Stimulated activated CD8-positive, alpha-beta memory T cell treated with anti-CD3 and anti-CD28 coated beads, Interleukin-15, amount 100 ng/mL, for 48 hours (primary cell): ENCODE data around the gene DCLRE1A.
A peak's percentile ranks its signal among the peaks of the same experiment; 100 is the strongest.
"Not testable (repeated sequence)": the region's sequence is repeated elsewhere in the genome, so short reads cannot be mapped to it uniquely, and the experiment has no call there.

Source experiments
- DNase-seq, 2 donors: peaks; one replicate each; pipeline ENCODE4 v3.0.0-alpha.2; 2020; ENCODE audit warnings: low read depth in 2 of 2

Gene DCLRE1A

DNA sequence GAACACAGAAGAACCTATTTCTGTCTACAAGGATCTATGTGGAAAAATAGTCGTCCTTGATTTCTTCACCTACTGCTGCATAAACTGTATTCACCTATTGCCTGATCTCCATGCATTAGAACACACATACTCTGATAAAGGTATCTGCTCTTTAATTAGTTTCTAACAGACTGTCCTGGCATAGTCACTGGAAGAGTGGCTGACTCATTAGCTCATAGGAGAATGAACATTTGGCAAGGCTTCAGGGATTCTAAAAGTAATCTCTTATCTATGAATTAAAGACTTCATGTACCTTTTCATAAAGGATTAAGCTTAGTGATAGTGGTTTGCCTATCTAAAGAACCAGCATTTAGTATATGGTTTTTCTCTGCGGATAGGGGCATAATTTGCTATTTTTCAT is 4.7 kb upstream of the DCLRE1A start:
- DNase-seq: no peak

DNA sequence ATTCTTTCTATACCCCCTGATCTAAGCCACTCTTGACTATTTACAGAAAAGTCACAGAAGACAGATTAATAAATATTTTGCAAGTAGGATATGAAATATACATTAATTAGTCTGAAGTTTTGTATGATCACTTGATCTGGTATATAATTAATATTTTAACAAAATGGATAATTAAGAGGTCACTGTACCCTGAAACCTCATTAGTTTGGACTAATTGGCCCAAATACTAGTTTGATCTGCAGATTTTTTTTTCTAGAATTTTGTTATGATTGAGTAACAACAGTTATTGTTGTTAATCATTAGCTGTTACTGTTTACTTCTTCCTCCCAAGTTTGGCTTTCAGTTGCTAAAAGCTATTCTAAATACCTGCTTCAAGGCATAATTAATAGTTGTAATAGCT is 3.3 kb upstream of the DCLRE1A start:
- no peak for DNase-seq

DNA sequence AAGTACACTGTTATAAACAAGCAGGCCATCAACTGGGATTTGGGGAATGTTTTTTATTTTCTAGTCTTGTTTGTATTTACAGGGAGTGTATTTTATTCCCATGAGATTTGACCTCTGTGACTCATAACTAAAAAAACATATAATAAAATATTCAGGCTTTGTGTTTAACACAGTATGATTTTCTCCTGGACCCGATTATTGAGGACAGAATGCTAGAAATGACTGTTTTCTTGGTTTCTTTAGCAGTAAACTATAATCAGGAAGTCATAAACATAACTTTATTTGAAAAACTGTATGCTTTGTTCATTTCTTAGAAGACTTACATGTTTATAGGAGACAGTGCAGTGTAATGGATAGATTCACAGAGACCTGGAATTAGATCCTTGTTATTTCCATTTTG is 2.7 kb upstream of the DCLRE1A start:
- no peak for DNase-seq

DNA sequence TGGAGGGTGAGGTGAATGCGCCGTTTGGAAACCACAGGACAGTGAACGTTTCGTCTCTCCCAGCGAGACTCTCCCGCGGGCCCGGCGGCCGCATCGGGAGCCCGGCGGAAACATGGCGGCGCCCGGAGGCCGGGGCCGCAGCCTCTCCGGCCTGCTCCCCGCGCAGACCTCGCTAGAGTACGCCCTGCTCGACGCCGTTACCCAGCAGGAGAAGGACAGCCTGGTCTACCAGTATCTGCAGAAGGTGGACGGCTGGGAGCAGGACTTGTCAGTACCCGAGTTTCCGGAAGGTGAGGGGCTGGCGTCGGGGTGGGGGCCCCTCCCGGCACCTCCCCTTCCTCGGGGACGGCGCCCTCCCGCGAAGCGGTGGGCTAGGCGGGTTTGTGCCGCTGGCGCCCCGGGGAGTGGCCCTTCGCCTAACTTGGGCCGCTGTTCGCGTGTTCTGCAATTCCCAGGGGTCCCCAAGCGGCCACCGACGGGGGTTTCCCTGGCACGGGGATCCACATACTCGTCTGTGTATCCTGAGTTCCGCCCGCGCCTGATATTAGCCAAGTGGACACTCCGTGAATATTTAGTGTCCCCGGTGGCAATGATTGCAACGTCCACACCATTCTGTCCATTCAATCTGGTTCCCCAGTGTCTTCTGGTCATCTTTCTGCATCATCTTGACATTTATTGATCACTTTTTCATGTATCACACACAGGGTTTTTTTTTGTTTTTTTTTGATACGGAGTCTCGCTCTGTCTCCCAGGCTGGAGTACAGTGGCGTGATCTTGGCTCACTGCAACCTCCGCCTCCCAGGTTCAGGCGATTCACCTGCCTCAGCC is 1.1 kb upstream of the DCLRE1A start:
- peak; percentile 18 to 24 for DNase-seq

DNA sequence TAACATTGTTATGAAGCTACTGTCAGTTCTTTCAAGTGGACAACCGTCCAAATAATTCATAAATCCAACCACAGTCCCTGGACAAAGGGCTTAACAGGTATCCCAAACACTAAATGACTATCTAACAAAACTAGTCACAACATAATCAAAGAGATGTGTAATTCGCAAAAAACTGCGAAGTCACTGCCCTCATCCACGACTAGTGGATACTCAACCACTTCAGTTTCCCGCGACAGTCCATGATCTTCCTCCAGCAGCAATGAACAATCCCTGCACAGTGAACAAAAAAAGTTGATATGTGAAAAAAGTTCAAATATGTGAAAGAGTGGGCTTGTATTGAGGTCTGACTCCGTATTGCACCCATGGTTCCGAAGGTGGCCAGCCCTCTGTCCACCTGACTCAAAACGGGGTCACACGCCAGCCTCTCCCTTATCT is 287 bp downstream of the DCLRE1A start:
- DNase-seq: no peak

DNA sequence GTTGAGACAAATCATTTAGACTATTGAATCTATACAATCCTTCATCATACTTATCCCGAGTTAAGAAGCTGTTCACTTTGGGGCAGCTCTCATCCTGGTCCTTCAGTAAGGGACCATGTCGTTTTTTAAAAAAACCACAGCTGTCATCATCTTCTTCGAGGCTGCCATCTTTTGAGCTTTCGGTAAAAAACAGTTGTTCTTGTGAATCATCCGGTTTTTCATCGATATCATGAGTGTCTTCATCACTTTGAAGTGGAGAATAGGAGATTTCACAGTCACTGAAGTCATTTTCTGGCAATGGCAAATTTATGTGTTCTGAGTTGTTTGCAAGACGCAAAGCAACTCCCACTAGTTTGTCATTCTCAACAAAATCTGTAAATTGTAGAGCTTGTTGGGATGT is 3.9 kb downstream of the DCLRE1A start:
- no peak for DNase-seq

DNA sequence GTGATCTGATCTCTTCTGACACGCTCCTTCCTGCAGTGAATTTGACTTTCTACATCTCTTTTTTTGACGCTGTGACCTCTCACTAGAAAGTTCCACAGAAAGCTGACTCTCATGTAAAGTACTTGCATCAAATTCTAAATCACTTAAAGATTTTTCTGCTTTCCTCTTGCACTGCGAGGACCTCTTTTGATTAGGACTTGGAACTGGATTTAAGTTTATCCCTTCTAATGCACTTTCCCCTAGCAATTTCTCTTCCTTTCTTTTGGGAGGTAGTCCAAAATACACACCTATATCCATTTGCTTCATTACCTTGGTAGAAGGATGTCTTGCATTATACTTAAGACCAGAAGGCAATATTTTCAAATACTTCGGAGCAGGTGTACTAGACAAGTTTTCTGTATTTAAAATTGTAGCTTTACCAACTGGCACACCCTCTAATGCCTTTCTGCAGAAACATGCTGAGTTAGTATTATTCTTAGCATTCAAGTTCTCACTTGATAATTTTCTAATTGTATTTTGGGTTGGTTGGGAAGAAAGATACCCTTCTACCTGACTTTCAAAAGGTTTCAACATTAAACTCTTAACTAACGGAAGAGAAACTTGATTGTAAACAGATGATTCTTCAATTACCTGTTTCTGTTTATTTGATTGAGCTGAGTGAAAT is 4.6 kb downstream of the DCLRE1A start:
- no peak for DNase-seq

DNA sequence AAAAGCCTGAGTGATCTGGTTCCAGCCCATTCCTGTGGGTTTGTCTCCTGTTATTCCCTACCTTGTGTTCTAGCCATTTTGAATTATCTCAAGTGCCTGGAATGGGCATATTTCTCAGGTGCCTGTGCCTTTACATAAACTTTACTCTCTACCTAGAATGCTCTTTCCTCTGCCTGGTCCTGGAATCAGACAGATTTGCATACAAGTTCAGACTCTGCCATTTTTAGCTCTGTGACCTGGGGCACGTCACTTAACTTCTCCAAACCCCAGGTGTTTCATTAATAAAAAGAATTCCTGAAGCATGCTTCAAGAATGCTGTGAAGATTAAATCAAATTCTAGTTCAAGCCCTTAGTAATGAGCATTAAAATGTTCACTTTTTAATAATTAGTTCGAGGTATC is 7.8 kb downstream of the DCLRE1A start:
- no peak for DNase-seq

DNA sequence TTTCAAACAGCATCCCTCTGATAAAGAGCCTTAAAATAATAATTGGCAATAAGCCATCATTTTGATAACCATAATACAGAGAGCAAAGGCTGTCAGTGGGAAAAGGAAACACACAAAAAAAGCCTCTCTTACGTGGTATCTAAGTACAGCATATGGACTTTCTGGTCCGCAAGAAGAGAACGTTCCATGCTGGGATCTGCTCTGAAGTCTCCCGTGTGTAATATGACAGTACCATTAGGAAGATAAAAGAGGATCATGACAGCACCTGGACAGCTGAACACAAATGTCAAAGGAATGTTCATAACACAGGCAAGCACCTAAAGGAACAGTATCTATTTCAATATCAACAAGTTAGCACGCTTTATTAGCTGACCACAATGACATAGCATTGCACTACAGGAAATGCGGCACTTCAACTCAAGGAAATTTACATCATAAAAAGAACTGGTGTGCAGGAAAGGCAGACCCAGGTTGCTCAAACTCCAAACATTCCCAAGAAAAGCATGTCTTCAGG is 9.9 kb downstream of the DCLRE1A start:
- DNase-seq: no peak

DNA sequence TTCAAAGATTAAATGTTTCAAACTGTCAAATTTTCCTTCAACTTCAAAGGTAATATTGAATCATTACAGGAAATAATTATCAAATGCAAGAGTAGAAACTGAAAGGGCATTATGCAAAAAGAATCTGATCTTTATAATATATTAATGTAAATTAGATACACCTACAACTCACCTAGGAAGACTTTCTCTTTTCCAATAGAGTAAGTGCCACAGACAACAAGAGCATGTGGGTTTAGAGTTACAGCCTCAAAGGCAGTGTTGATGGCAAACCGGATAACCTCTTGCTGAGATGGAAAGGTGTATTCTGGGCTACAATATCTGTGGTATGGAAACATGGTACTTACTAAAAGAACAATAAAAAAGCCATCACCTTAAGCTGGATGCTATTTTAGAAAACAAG is 11.7 kb downstream of the DCLRE1A start:
- DNase-seq: no peak

DNA sequence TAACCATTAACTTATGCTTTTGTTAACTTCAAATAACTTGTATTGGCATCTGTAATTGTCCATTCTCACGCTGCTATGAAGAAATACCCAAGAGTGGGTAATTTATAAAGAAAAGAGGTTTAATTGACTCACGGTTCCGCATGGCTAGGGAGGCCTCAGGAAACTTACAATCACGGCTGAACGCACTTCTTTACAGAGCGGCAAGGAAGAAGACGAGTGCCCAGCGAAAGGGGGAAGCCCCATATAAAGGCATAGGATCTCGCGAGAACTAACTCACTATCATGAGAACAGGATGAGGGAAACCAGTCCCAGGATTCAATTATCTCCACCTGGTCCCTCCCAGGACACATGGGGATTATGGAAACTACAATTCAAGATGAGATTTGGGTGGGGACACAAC is 25.3 kb downstream of the DCLRE1A start:
- not testable (repeated sequence) for DNase-seq

DNA sequence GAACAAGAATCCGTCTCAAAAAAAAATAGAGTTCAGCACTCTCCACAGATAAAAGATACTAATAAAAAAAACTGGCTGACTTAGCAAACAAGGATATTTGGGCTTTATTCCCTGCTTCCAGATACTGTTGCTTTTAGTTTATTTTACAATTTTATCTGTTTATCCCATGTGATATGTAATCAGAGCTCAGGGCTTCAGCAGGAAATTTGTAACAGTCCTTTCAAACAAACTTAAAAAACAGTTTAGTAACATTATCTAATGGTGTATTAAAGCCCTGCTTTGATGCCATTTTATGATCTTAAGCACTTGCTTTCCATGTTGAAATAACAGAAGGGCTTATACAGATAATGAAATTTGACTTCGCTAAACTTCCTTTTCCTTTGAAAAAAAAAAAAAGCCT is 28.1 kb downstream of the DCLRE1A start:
- no peak for DNase-seq

DNA sequence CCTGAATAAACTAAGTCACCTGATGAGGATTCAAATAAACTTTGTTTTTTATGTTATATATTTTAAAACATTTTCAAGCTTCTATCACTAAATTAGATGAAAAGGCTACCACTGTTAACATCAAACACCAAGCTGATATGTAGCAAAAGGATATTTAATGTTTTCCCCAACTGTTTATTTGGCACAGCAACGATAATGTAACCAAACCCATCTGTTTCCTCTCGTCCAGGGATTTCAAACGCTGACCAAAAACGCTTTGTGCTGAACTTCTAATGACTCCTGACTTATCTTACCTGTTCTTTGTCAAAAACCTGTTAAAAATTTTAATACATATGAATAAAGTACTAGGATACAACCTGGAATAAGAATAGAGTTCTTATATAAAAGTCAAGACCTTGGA is 30.5 kb downstream of the DCLRE1A start:
- no peak for DNase-seq

DNA sequence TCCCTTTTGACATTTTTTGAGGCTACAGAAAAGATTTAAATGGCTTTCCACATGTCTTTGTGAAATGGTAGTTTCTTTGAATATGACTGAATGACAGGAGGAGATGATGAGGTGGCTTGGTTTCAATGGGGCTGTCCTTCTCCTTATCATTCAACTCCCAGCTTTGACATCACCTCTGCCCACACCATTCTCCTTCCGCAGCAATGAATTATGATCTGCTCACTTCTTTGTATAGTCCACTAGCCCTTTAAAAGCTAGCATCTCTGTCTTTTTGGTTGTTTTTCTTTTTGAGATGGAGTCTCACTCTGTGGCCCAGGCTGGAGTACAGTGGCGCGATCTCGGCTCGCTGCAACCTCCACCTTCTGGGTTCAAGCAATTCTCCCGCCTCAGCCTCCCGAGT is 31.7 kb downstream of the DCLRE1A start:
- no peak for DNase-seq

DNA sequence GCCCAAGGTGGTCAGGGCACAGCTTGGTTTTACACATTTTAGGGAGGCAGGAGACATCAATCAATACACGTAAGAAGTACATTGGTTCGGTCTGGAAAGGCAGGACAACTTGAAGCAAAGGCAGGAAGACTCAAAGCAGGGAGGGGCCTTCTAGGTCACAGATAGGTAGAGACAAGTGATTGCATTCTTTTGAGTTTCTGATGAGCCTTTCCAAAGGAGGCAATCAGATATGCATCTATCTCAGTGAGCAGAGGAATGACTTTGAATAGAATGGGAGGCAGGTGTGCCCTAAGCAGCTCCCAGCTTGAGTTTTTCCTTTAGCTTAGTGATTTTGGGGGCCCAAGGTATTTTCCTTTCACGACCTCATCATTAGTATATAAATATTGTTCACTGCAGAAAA is 32.6 kb downstream of the DCLRE1A start:
- DNase-seq: not testable (repeated sequence)

DNA sequence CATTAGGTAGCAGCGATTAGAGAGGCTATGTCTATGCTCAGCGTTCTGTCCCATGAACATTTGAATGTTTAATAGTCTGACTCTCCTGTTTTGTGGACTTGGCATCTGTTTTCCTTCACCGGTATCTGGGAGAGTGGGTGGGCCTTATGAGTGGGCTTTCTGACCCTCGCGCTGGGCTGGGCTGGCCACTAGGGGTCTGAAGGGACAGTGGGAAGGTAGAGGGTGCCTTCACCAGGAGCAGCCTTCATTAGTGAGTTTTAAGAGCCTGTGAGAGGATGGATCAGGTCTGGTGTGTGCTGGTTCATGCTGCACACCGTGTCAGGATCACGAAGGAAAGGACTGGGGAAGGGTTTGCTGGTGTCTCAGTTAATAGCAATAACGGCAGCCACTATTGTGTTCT is 33.4 kb downstream of the DCLRE1A start:
- DNase-seq: no peak

DNA sequence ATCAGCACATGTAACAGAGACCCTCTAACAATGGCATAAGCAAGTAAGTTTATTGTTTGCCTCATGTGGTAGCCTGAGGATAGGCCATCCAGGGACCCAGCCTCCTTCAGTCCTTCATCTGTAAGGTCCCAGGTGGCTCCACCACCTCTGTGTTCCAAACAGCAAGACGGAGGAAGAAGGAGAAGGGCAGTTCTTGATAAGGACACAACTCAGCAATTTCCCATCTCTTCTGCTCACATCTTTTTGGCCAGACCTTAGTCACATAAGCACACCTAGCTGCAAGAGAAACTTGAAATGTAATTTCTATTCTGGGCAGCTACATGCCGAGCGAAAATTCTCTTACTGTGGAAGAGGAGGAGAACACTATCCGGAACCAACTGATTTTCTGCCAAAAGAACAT is 33.9 kb downstream of the DCLRE1A start:
- DNase-seq: no peak

DNA sequence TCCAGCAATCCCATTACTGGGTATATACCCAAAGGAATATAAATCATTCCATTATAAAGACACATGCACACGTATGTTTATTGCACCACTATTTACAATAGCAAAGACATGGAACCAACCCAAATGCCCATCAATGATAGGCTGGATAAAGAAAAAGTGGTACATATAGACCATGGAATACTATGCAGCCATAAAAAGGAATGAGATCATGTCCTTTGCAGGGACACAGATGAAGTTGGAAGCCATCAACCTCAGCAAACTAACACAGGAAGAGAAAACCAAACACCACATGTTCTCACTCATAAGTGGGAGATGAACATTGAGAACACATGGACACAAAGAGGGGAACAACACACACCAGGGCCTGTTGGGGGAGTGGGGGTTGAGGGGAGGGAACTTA is 39.2 kb downstream of the DCLRE1A start:
- not testable (repeated sequence) for DNase-seq

DNA sequence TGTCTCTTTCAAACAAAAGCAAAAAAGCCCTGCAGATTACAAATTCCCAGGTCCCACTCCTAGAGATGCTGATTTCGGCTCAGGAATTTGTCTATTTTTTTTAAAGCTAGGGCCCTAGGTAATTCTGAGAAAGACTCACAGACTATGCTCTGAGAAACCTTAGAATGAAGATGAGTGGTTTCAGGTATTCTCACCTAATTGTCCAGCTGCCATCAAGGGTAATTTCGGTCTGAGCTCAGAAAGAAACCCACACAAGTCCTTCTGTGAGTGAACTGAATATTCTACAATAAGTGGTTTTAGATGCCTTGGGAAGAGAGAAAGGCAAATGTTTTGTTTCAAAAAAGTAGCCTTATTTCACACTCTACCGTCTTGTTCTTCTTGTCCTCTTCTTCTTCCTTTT is 45.7 kb downstream of the DCLRE1A start:
- DNase-seq: no peak

DNA sequence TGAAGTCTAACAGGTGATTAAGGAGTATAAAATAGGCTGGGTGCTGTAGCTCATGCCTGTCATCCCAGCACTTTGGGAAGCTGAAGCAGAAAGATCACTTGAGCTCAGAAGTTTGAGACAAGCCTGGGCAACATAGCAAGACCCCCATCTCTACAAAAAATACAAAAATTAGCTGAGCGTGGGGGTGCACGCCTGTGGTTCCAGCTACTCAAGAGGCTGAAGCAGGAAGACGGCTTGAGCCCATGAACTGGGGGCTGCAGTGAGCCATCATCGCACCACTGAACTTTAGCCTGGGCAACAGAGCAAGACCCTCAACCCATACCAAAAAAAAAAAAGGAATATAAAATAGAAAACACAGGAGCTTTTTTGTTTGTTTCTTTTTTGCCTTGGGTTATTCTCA is 47.4 kb downstream of the DCLRE1A start:
- DNase-seq: no peak

DNA sequence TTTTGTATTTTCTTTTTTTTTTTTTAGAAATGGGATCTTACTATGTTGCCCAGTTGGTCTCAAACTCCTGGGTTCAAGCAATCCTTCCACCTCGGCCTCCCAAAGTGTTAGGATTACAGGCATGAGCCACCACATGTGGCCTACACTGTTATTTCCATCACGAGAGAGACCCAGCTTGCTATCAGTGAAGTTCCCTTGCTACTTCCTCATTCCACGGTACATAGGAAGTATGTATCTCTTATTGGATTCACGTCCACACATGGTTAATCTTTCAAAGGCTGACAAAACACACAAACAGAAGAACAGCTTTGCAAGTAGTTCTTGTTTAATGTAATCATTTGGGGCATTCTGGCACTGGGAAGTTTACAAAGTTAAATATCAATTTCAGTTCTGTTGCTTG is 50.9 kb downstream of the DCLRE1A start:
- DNase-seq: no peak

DNA sequence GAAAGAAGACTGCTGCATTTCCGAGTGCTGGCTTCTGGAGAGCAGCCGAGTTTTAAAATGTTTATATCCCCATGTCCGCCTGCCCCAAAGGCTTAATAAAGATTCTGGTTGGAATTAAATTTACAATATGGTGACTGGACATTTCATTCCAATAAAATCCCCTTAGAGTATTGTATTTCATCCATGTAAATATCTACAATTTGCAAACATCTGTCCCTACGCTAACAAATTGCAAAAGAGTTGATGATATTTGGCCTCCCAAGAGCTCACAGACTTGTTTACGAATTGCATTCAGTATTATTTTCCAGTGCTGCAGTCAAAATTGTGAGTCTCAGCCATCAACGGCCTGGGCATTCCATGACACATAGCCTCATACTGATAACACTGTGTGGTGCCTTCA is 52.3 kb downstream of the DCLRE1A start:
- no peak for DNase-seq

DNA sequence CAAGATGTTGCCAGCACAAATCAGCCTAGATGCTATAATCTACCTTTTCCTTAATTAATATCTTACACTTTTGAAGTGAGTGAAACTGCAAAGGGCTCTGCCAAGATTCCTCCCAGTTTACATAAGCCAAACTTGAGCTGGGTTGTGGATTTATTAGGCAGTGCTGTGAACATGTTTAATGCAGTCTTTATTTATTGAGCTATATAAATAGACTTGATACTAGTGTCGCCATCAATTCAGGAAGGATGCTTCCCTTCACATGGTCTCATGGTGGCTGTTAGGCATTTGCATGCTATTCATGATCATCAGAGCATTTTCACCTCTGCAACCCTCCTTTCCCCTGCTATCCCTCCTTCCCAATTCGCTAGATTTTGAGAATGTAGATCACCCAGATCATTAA is 62.2 kb downstream of the DCLRE1A start:
- DNase-seq: no peak
